ENCODE data around the gene RNF213. TPM values are rescaled to one million over a fixed set of nuclear protein-coding genes. Genes with fewer than 3 reads are reported as not detected.

Gene RNF213
- total RNA-seq, 1 donor from 2014 or later: 25.6 TPM

- no peaks in the 10 kb centered on the region for H3K9me3 ChIP-seq (replicated peaks)
- H3K4me1 ChIP-seq: peaks cover 10% of the 10 kb centered on the region
- no peaks in the 10 kb centered on the region for H3K27me3 ChIP-seq (ENCODE audit: low read depth)
- peaks cover 100% of the 10 kb centered on the region for H3K36me3 ChIP-seq
- TF ChIP-seq CTCF (IDR thresholded peaks at IDR 0.05; ENCODE audit: borderline replicate concordance): no peak
- no peak for DNase-seq
- no peak overlapping the region for H3K27ac ChIP-seq (replicated peaks)
- H3K4me3 ChIP-seq: no peak overlapping the region
- intact Hi-C loops (cut with micrococcal nuclease): no loop called here
These were observed 127.5 kb downstream of the RNF213 start for GRCh38 chr17:80388175-80388574.

GRCh38 chr17:80388601-80389000, 127.9 kb downstream of the RNF213 start:
- no peak overlapping the region for H3K27ac ChIP-seq (replicated peaks)
- no peaks in the 10 kb centered on the region for H3K9me3 ChIP-seq (replicated peaks)
- intact Hi-C loops (cut with micrococcal nuclease): no loop called here
- H3K27me3 ChIP-seq (ENCODE audit: low read depth): no peaks in the 10 kb centered on the region
- no peak for DNase-seq
- H3K36me3 ChIP-seq: peaks cover 100% of the 10 kb centered on the region
- TF ChIP-seq CTCF (IDR thresholded peaks at IDR 0.05; ENCODE audit: borderline replicate concordance): no peak
- H3K4me3 ChIP-seq: no peak overlapping the region
- H3K4me1 ChIP-seq: peaks cover 9% of the 10 kb centered on the region

- peaks cover 99% of the 10 kb centered on the region for H3K36me3 ChIP-seq
- no peak overlapping the region for H3K4me3 ChIP-seq
- H3K27me3 ChIP-seq (ENCODE audit: low read depth): no peaks in the 10 kb centered on the region
- H3K9me3 ChIP-seq (replicated peaks): no peaks in the 10 kb centered on the region
- intact Hi-C loops (cut with micrococcal nuclease): no loop called here
- TF ChIP-seq CTCF (IDR thresholded peaks at IDR 0.05; ENCODE audit: borderline replicate concordance): no peak
- H3K4me1 ChIP-seq: peaks cover 10% of the 10 kb centered on the region
- no peak for DNase-seq
- no peak overlapping the region for H3K27ac ChIP-seq (replicated peaks)
These were observed 128.7 kb downstream of the RNF213 start for GRCh38 chr17:80389011-80389995.

GRCh38 chr17:80393241-80393890, 132.7 kb downstream of the RNF213 start:
- Histone ChIP-seq H3K4me3 (no peak overlapping the region), H3K27ac (replicated peaks) (no peak overlapping the region), H3K27me3 (ENCODE audit: low read depth) (no peaks in the 10 kb centered on the region), H3K9me3 (replicated peaks) (no peaks in the 10 kb centered on the region), H3K36me3 (peaks cover 72% of the 10 kb centered on the region), H3K4me1 (peaks cover 31% of the 10 kb centered on the region)
- intact Hi-C loops (cut with micrococcal nuclease): no loop called here
- no peak for TF ChIP-seq CTCF (IDR thresholded peaks at IDR 0.05; ENCODE audit: borderline replicate concordance)
- no peak for DNase-seq

- Histone ChIP-seq H3K4me3 (no peak overlapping the region), H3K27me3 (ENCODE audit: low read depth) (no peaks in the 10 kb centered on the region), H3K9me3 (replicated peaks) (no peaks in the 10 kb centered on the region), H3K36me3 (peaks cover 66% of the 10 kb centered on the region), H3K27ac (replicated peaks) (no peak overlapping the region), H3K4me1 (peaks cover 31% of the 10 kb centered on the region)
- DNase-seq: no peak
- no peak for TF ChIP-seq CTCF (IDR thresholded peaks at IDR 0.05; ENCODE audit: borderline replicate concordance)
- intact Hi-C loops (cut with micrococcal nuclease): no loop called here
These were observed 133.3 kb downstream of the RNF213 start for GRCh38 chr17:80393961-80394360.

Measured in left ventricle myocardium inferior (tissue), 1 donor.